T-cell (primary cell): ENCODE data around the gene ZNF556. TPM values are rescaled to one million over a fixed set of nuclear protein-coding genes. Genes with fewer than 3 reads are reported as not detected.

Experiments used
- ATAC-seq, 4 experiments: fragments of 200-7000 bp in 3 of 4; fragments of 150-1000 bp in 1 of 4; cut with Tn5 transposase; replicated peaks in 1 of 4; 1 replicate in 3 of 4; 2 replicates in 1 of 4; pipeline ENCODE4 v1.10.0; 2021; ENCODE audit warnings: moderate library complexity in 3 of 4, mild to moderate bottlenecking in 2 of 4, moderate number of reproducible peaks in 1 of 4
- CTCF ChIA-PET, 2 donors: fragments of 300-600 bp; sonication (Branson Sonifier 250); formaldehyde crosslinking; loops; one replicate each; lab custom pipeline; 2022; ENCODE audit warnings: antibody characterized with exemption in 2 of 2; lab: Charles Lee
- POLR2A ChIA-PET, 2 donors: fragments of 300-600 bp; sonication (Branson Sonifier 250); formaldehyde crosslinking; loops; one replicate each; lab custom pipeline; 2022; ENCODE audit warnings: antibody characterized with exemption in 2 of 2; lab: Charles Lee
- DNase-seq, 35 experiments: peaks; one replicate each; pipeline versions ENCODE4 v3.0.0 to v3.0.0-alpha.2; 2013 to 2023
- H3K27ac ChIP-seq: one replicate; pipeline ENCODE4 v1.5.1; 2013; ENCODE audit warnings: low read length
- H3K27me3 ChIP-seq, 2 experiments: replicated peaks in 1 of 2; 1 replicate in 1 of 2; 2 replicates in 1 of 2; pipeline versions ENCODE4 v1.6.1 to v1.7.0; 2013; ENCODE audit warnings: low read length in 1 of 2, mixed read lengths in 1 of 2; ENCODE audit not compliant: control insufficient read depth in 2 of 2, insufficient read depth in 2 of 2; ENCODE audit errors: extremely low read depth in 1 of 2
- H3K36me3 ChIP-seq, 2 donors: 1 replicate in 1 of 2; 2 replicates in 1 of 2; pipeline versions ENCODE4 v1.6.1 to v1.7.0; 2013; ENCODE audit warnings: low read length in 1 of 2; ENCODE audit not compliant: control insufficient read depth in 2 of 2, insufficient read depth in 1 of 2; ENCODE audit errors: extremely low read depth in 1 of 2
- H3K4me1 ChIP-seq, 2 experiments: 1 replicate in 1 of 2; 2 replicates in 1 of 2; pipeline versions ENCODE4 v1.6.1 to v1.7.0; 2013; ENCODE audit warnings: low read length in 2 of 2, mixed read lengths in 1 of 2; ENCODE audit not compliant: insufficient read depth in 2 of 2, control insufficient read depth in 1 of 2; ENCODE audit errors: extremely low read depth in 1 of 2
- H3K4me3 ChIP-seq, 2 donors: 1 replicate in 1 of 2; 2 replicates in 1 of 2; pipeline versions ENCODE4 v1.5.1 to v1.7.0; 2013; ENCODE audit warnings: mild to moderate bottlenecking in 2 of 2, low read length in 1 of 2, moderate library complexity in 1 of 2; ENCODE audit not compliant: control insufficient read depth in 1 of 2; ENCODE audit errors: extremely low read depth in 1 of 2
- H3K9me3 ChIP-seq: 2 replicates; pipeline ENCODE4 v1.7.0; 2013
- H3K27ac Mint-ChIP-seq, 2 donors: one replicate each; pipeline ENCODE4 v1.8.0; 2020 to 2021; ENCODE audit warnings: mild to moderate bottlenecking in 2 of 2, mixed read lengths in 2 of 2
- H3K27me3 Mint-ChIP-seq, 2 donors: one replicate each; pipeline ENCODE4 v1.8.0; 2021 to 2022; ENCODE audit warnings: mixed read lengths in 2 of 2
- H3K36me3 Mint-ChIP-seq: one replicate; pipeline ENCODE4 v1.8.0; 2021; ENCODE audit warnings: mixed read lengths
- H3K4me1 Mint-ChIP-seq, 3 donors: one replicate each; pipeline ENCODE4 v1.8.0; 2020 to 2022; ENCODE audit warnings: mixed read lengths in 3 of 3, mild to moderate bottlenecking in 1 of 3
- H3K4me3 Mint-ChIP-seq, 3 donors: one replicate each; pipeline ENCODE4 v1.8.0; 2020 to 2022; ENCODE audit warnings: mild to moderate bottlenecking in 3 of 3, mixed read lengths in 3 of 3, moderate library complexity in 3 of 3
- H3K9me3 Mint-ChIP-seq, 3 donors: one replicate each; pipeline ENCODE4 v1.8.0; 2020 to 2022; ENCODE audit warnings: mixed read lengths in 3 of 3
- WGBS: methylation state at CpG from one replicate; pipeline ENCODE4 v1.1.5; 2013; ENCODE audit warnings: missing lambda C conversion rate; ENCODE audit not compliant: insufficient coverage; 5-methylcytosine and 5-hydroxymethylcytosine counted together
- total RNA-seq, 35 experiments: library from RNA in 6 of 35; stranded (reverse) in 6 of 35; fragments of 120-200 nt in 1 of 35; gene quantifications; one replicate each; pipeline versions ENCODE4 v1.2.1 to v1.2.4 and lab custom pipeline; 2013 to 2026

The ZNF556 gene
- total RNA-seq, 5 donors from 2014 or later (not counting 1 experiment from before 2014, with no cell fraction given), result not detected

DNA sequence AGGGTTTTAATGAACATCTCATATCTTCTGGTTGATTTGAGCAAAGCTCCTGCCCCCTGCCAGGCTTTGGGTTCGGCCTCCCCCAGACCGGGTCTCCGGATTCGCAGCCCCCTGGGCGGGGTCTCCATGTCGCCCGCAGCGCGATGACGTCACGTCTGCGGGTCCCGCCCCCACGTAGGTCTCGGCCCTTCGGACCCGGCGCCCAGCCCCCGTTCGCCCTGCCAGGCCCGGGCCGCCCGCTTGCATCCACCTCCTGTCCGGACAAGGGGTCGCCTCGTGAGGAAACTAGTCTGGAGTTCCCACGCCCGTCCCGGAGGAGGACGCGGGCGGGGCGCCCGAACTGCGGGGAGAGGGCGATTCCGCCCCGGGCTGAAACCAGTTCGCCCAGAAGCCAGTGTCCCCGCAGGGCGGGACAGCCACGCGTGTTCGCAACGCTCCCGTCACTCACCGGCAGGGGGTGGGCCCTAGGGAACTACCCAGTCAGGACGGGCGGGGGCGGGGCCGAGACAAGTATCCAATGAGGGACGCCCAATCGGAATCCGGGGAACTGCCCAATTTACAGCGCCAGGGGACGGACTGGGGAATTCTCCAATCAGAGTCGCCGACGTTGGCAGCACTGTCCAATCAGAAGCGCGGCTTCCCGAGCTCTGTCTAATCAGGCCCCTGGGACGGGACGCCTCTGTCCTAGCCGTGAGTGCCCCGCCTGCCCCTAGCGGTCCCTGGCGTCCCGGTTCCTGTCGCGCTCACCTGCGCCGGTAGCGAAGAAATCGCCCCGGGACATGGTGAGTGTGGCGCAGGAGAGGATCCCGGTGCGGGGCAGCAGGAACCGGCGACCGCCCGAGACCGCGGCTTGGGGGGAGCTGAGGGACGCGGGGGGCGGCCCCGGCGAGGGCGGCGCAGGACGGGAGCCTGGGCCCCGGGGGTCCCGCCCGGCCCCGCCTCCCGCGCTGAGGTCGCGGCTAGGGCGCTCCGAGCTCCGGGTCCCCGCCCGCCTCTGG is 26.0 kb upstream of the ZNF556 start, which contains the start of gene ZNF555:
ZNF555 (plus strand) TSS at position 682 of the 998 bp plus-strand sequence; CDS start at position 780, 98 bp downstream.
- H3K4me1 Mint-ChIP-seq, result peaks cover 7 to 24% (median 22%) of the 10 kb centered on the region in 3 donors
- CTCF ChIA-PET, result interaction anchor here in 1 of 2 donors (0.6 to 1.6 kb wide), 9 partner anchors 13 to 288 kb away, joined by 3 to 7 read pairs (median 3); partner anchors contain the start of genes THOP1, ZNF554 and ZNF57
- H3K9me3 Mint-ChIP-seq, result peaks cover 7 to 15% (median 12%) of the 10 kb centered on the region in 3 donors
- H3K27ac ChIP-seq, result peak within 1 kb of the TSS; percentile 74
- no peaks in the 10 kb centered on the region for H3K27me3 Mint-ChIP-seq
- H3K36me3 Mint-ChIP-seq, result peaks cover 24% of the 10 kb centered on the region
- peaks cover 2 to 21% of the 10 kb centered on the region in 2 experiments for H3K4me1 ChIP-seq
- no peaks in the 10 kb centered on the region for H3K27me3 ChIP-seq
- peak within 1 kb of the TSS; percentile 89 to 92 (median 91) for H3K4me3 Mint-ChIP-seq
- H3K4me3 ChIP-seq, result peak within 1 kb of the TSS; percentile 80 to 88
- ATAC-seq (peak; percentile 96 to 98 (median 98)), DNase-seq (peak; percentile 95 to 100 (median 99))
- WGBS, result under 1% methylated on average over 106 of the region's 106 CpGs
- H3K27ac Mint-ChIP-seq, result peak within 1 kb of the TSS; percentile 65 to 86
- no peaks in the 10 kb centered on the region for H3K9me3 ChIP-seq
- POLR2A ChIA-PET, result interaction anchor here in 1 of 2 donors (0.5 kb wide), 1 partner anchor 125 kb away, joined by 3 read pairs; no protein-coding TSS in a partner anchor
- peaks cover 2 to 4% of the 10 kb centered on the region in 2 donors for H3K36me3 ChIP-seq

- Histone ChIP-seq H3K27ac (no peak overlapping the region), H3K4me3 (peak overlapping the region; percentile 37 to 88), H3K27me3 (no peaks in the 10 kb centered on the region), H3K36me3 (peaks cover 2 to 4% of the 10 kb centered on the region in 2 donors), H3K9me3 (no peaks in the 10 kb centered on the region), H3K4me1 (peaks cover 2 to 21% of the 10 kb centered on the region in 2 experiments)
- H3K27me3 Mint-ChIP-seq, result no peaks in the 10 kb centered on the region
- H3K4me3 Mint-ChIP-seq, result peak overlapping the region; percentile 65 to 78 (median 76)
- POLR2A ChIA-PET, result no interaction called here
- ATAC-seq, result no peak
- peak in 2 of 35 experiments; percentile 10 to 12 for DNase-seq
- CTCF ChIA-PET, result interaction anchor here in 1 of 2 donors (0.6 to 1.6 kb wide), 6 partner anchors 12 to 289 kb away, joined by 3 to 7 read pairs (median 3); partner anchors contain the start of genes THOP1 and ZNF57
- peaks cover 12 to 24% (median 20%) of the 10 kb centered on the region in 3 donors for H3K4me1 Mint-ChIP-seq
- H3K36me3 Mint-ChIP-seq, result peaks cover 23% of the 10 kb centered on the region
- WGBS, result 9% methylated on average over 55 of the region's 62 CpGs
- peaks cover 0 to 7% (median 5%) of the 10 kb centered on the region in 3 donors for H3K9me3 Mint-ChIP-seq
- H3K27ac Mint-ChIP-seq, result peak overlapping the region; percentile 49 to 69
Observed at GRCh38 chr19:2841855-2842574, 25.1 kb upstream of the ZNF556 start.

DNA sequence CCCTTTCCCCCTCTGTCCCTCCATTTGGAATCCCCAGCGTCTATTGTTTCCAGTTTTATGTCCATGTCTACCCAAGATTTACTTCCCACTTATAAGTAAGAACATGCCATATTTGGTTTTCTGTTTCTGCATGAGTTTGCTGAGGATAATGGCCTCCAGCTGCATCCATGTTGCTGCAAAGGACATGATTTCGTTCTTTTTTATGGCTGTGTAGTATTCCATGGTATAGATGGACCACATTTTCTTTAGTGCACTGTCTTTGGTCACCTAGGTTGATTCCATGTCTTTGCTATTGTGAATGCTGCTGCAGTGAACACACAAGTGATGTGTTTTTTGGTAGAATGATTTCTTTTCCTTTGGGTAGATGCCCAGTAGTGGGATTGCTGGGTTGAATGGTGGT is 22.0 kb upstream of the ZNF556 start:
- H3K4me3 Mint-ChIP-seq, result no peak overlapping the region
- Histone ChIP-seq H3K36me3 (peaks cover 2 to 4% of the 10 kb centered on the region in 2 donors), H3K4me3 (no peak overlapping the region), H3K9me3 (no peaks in the 10 kb centered on the region), H3K27me3 (no peaks in the 10 kb centered on the region), H3K4me1 (peaks cover 2 to 27% of the 10 kb centered on the region in 2 experiments), H3K27ac (no peak overlapping the region)
- peaks cover 1 to 6% (median 5%) of the 10 kb centered on the region in 3 donors for H3K9me3 Mint-ChIP-seq
- H3K36me3 Mint-ChIP-seq, result peaks cover 28% of the 10 kb centered on the region
- no peak for ATAC-seq
- no peak for DNase-seq
- no peaks in the 10 kb centered on the region for H3K27me3 Mint-ChIP-seq
- no peak overlapping the region for H3K27ac Mint-ChIP-seq
- CTCF ChIA-PET, result no interaction called here
- WGBS, result 67% methylated on average over 1 of the region's 2 CpGs
- POLR2A ChIA-PET, result no interaction called here
- peaks cover 17 to 30% (median 26%) of the 10 kb centered on the region in 3 donors for H3K4me1 Mint-ChIP-seq

GRCh38 chr19:2846180-2846894 is 20.8 kb upstream of the ZNF556 start:
- no peaks in the 10 kb centered on the region for H3K27me3 ChIP-seq
- H3K4me1 ChIP-seq, result peaks cover 0 to 21% of the 10 kb centered on the region in 2 experiments
- Mint-ChIP-seq H3K27ac (no peak overlapping the region), H3K9me3 (peaks cover 7 to 10% (median 7%) of the 10 kb centered on the region in 3 donors), H3K4me1 (peaks cover 24 to 34% (median 31%) of the 10 kb centered on the region in 3 donors), H3K27me3 (no peaks in the 10 kb centered on the region), H3K4me3 (no peak overlapping the region), H3K36me3 (peaks cover 40% of the 10 kb centered on the region)
- no peak overlapping the region for H3K27ac ChIP-seq
- DNase-seq (no peak), ATAC-seq (no peak)
- H3K4me3 ChIP-seq, result no peak overlapping the region
- WGBS, result 94% methylated on average over 11 of the region's 13 CpGs
- no peaks in the 10 kb centered on the region for H3K9me3 ChIP-seq
- POLR2A ChIA-PET, result no interaction called here
- H3K36me3 ChIP-seq, result peaks cover 4 to 10% of the 10 kb centered on the region in 2 donors
- CTCF ChIA-PET, result interaction anchor here in 1 of 2 donors (0.6 kb wide), 1 partner anchor 184 kb away, joined by 5 read pairs; no protein-coding TSS in a partner anchor

- Histone ChIP-seq H3K27me3 (no peaks in the 10 kb centered on the region), H3K4me3 (no peak overlapping the region), H3K27ac (no peak overlapping the region), H3K36me3 (peaks cover 4 to 22% of the 10 kb centered on the region in 2 donors), H3K4me1 (peaks cover 0 to 15% of the 10 kb centered on the region in 2 experiments), H3K9me3 (peaks cover 2% of the 10 kb centered on the region)
- no peaks in the 10 kb centered on the region for H3K27me3 Mint-ChIP-seq
- peaks cover 7 to 15% (median 11%) of the 10 kb centered on the region in 3 donors for H3K9me3 Mint-ChIP-seq
- no peak for DNase-seq
- no CpG with 5 or more reads among the region's 3 CpGs for WGBS
- H3K4me3 Mint-ChIP-seq, result no peak overlapping the region
- CTCF ChIA-PET, result no interaction called here
- H3K36me3 Mint-ChIP-seq, result peaks cover 51% of the 10 kb centered on the region
- no peak for ATAC-seq
- POLR2A ChIA-PET, result no interaction called here
- no peak overlapping the region for H3K27ac Mint-ChIP-seq
- H3K4me1 Mint-ChIP-seq, result peaks cover 19 to 29% (median 26%) of the 10 kb centered on the region in 3 donors
Observed at GRCh38 chr19:2847507-2847906, 19.6 kb upstream of the ZNF556 start.
